WTC11 (cell line): ENCODE data around the gene CPNE1. TPM values are rescaled to one million over a fixed set of nuclear protein-coding genes. Genes with fewer than 3 reads are reported as not detected.
A peak's percentile ranks its signal among the peaks of the same experiment; 100 is the strongest.

ENCODE experiments used
- ATAC-seq: fragments of 200-7000 bp; cut with Tn5 transposase; 2 replicates; pipeline ENCODE4 v1.10.0; 2021; ENCODE audit warnings: mild to moderate bottlenecking, moderate library complexity
- CTCF ChIA-PET: fragments of 300-600 bp; sonication (Branson Sonifier 250); formaldehyde crosslinking; loops from one replicate; lab custom pipeline; 2021; ENCODE audit warnings: antibody characterized with exemption; lab: Charles Lee
- POLR2A ChIA-PET: fragments of 350-600 bp; sonication (Branson Sonifier 250); formaldehyde crosslinking; loops from one replicate; lab custom pipeline; 2021; ENCODE audit warnings: antibody characterized with exemption; lab: Charles Lee
- DNase-seq: peaks from one replicate; pipeline ENCODE4 v3.0.0; 2021; ENCODE audit warnings: low spot score
- H3K27ac Mint-ChIP-seq: 2 replicates; pipeline ENCODE4 v1.8.0; 2021; ENCODE audit warnings: mixed read lengths
- H3K27me3 Mint-ChIP-seq: 2 replicates; pipeline ENCODE4 v1.8.0; 2021; ENCODE audit warnings: low read depth, mild to moderate bottlenecking, moderate library complexity, mixed read lengths
- H3K36me3 Mint-ChIP-seq: 2 replicates; pipeline ENCODE4 v1.8.0; 2021; ENCODE audit warnings: mixed read lengths
- H3K4me1 Mint-ChIP-seq: 2 replicates; pipeline ENCODE4 v1.8.0; 2022; ENCODE audit warnings: mixed read lengths
- H3K4me3 Mint-ChIP-seq: 2 replicates; pipeline ENCODE4 v1.8.0; 2021; ENCODE audit warnings: mild to moderate bottlenecking, moderate library complexity, mixed read lengths
- H3K9me3 Mint-ChIP-seq: 2 replicates; pipeline ENCODE4 v1.8.0; 2021; ENCODE audit warnings: mixed read lengths
- CREM ChIP-seq: sonication (generic); formaldehyde crosslinking; IDR thresholded peaks from 2 replicates; pipeline ENCODE4 v1.8.1; 2022; ENCODE audit warnings: mild to moderate bottlenecking, missing genetic modification reagents, moderate library complexity
- EMX1 ChIP-seq: fragments of 250-450 bp; sonication (Bioruptor Pico); IDR thresholded peaks from 2 replicates; pipeline ENCODE4 v1.8.0; 2021; ENCODE audit warnings: mild to moderate bottlenecking
- ETV6 ChIP-seq: sonication (generic); formaldehyde crosslinking; IDR thresholded peaks from 2 replicates; pipeline ENCODE4 v1.8.1; 2022; ENCODE audit warnings: mild to moderate bottlenecking, missing genetic modification reagents
- NFATC4 ChIP-seq: fragments of 250-450 bp; sonication (Bioruptor Pico); IDR thresholded peaks from 2 replicates; pipeline ENCODE4 v1.9.0; 2021; ENCODE audit warnings: mild to moderate bottlenecking
- NFE2L1 ChIP-seq: sonication (generic); formaldehyde crosslinking; IDR thresholded peaks from 2 replicates; pipeline ENCODE4 v1.8.1; 2023; ENCODE audit warnings: missing genetic modification reagents
- OVOL2 ChIP-seq: fragments of 250-450 bp; sonication (Bioruptor Pico); IDR thresholded peaks from 2 replicates; pipeline ENCODE4 v1.9.0; 2021; ENCODE audit warnings: mild to moderate bottlenecking, borderline replicate concordance
- PRRX2 ChIP-seq: fragments of 250-450 bp; sonication (Bioruptor Pico); IDR thresholded peaks from 2 replicates; pipeline ENCODE4 v1.8.0; 2021; ENCODE audit warnings: mild to moderate bottlenecking
- RORB ChIP-seq: fragments of 250-450 bp; sonication (Bioruptor Pico); IDR thresholded peaks from 2 replicates; pipeline ENCODE4 v1.9.0; 2021; ENCODE audit warnings: mild to moderate bottlenecking
- SP1 ChIP-seq: sonication (generic); formaldehyde crosslinking; conservative IDR thresholded peaks from 2 replicates; pipeline ENCODE4 v1.8.1; 2022; ENCODE audit warnings: missing genetic modification reagents
- TP53 ChIP-seq: sonication (generic); formaldehyde crosslinking; IDR thresholded peaks from 2 replicates; pipeline ENCODE4 v1.8.1; 2023; ENCODE audit warnings: mild to moderate bottlenecking, missing genetic modification reagents
- ZNF671 ChIP-seq: fragments of 250-450 bp; sonication (Bioruptor Pico); IDR thresholded peaks from 2 replicates; pipeline ENCODE4 v1.8.0; 2021; ENCODE audit warnings: mild to moderate bottlenecking
- total RNA-seq: library from RNA; stranded (reverse); gene quantifications from 3 replicates; pipeline ENCODE4 v1.2.3, GENCODE V29; 2021
- TF ChIP-seq, protein P1 (sequence below): sonication (generic); formaldehyde crosslinking; IDR thresholded peaks from 2 replicates; pipeline ENCODE4 v1.8.1; 2022; ENCODE audit warnings: low read depth, missing genetic modification reagents, borderline replicate concordance
- TF ChIP-seq, protein P2 (sequence below): sonication (generic); formaldehyde crosslinking; conservative IDR thresholded peaks from 2 replicates; pipeline ENCODE4 v1.8.1; 2023; ENCODE audit warnings: mild to moderate bottlenecking, low read depth, missing genetic modification reagents, moderate library complexity
- TF ChIP-seq, protein P3 (sequence below): fragments of 250-450 bp; sonication (Bioruptor Pico); IDR thresholded peaks from 2 replicates; pipeline ENCODE4 v1.9.0; 2021; ENCODE audit warnings: mild to moderate bottlenecking
- TF ChIP-seq, protein P4 (sequence below): fragments of 200-600 bp; IDR thresholded peaks from 2 replicates; pipeline ENCODE4 v1.8.0; 2022; ENCODE audit warnings: antibody characterized with exemption
- TF ChIP-seq, protein P5 (sequence below): sonication (generic); formaldehyde crosslinking; IDR thresholded peaks from 2 replicates; pipeline ENCODE4 v1.8.0; 2022; ENCODE audit warnings: mild to moderate bottlenecking, missing genetic modification reagents
- TF ChIP-seq, protein P6 (sequence below): sonication (generic); formaldehyde crosslinking; conservative IDR thresholded peaks from 2 replicates; pipeline ENCODE4 v1.8.1; 2022; ENCODE audit warnings: mild to moderate bottlenecking, missing genetic modification reagents
- TF ChIP-seq, protein P7 (sequence below): fragments of 250-450 bp; sonication (Bioruptor Pico); IDR thresholded peaks from 2 replicates; pipeline ENCODE4 v1.9.0; 2021; ENCODE audit warnings: mild to moderate bottlenecking
- TF ChIP-seq, protein P8 (sequence below): sonication (generic); formaldehyde crosslinking; IDR thresholded peaks from 2 replicates; pipeline ENCODE4 v1.8.1; 2022; ENCODE audit warnings: mild to moderate bottlenecking, moderate library complexity, missing genetic modification reagents

CPNE1 gene
- total RNA-seq, 1 experiment from 2014 or later, result 312 TPM

DNA sequence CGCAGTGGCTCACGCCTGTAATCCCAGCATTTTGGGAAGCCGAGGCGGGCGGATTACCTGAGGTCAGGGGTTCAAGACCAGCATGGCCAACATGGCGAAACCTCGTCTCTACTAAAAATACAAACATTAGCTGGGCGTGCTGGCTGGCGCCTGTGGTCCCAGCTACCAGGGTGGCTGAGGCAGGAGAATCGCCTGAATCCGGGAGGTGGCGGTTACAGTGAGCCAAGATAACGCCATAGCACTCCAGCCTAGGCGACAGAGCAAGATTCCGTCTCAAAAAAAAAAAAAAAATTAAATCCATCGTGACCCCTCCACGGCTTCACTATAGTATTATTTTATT lies 1.2 kb upstream of the CPNE1 start:
- Mint-ChIP-seq H3K4me3 (no peak overlapping the region), H3K4me1 (peaks cover 28% of the 10 kb centered on the region), H3K27me3 (no peaks in the 10 kb centered on the region), H3K9me3 (no peaks in the 10 kb centered on the region), H3K27ac (no peak overlapping the region), H3K36me3 (peaks cover 15% of the 10 kb centered on the region)
- no peak for DNase-seq
- TF ChIP-seq, protein P1, sequence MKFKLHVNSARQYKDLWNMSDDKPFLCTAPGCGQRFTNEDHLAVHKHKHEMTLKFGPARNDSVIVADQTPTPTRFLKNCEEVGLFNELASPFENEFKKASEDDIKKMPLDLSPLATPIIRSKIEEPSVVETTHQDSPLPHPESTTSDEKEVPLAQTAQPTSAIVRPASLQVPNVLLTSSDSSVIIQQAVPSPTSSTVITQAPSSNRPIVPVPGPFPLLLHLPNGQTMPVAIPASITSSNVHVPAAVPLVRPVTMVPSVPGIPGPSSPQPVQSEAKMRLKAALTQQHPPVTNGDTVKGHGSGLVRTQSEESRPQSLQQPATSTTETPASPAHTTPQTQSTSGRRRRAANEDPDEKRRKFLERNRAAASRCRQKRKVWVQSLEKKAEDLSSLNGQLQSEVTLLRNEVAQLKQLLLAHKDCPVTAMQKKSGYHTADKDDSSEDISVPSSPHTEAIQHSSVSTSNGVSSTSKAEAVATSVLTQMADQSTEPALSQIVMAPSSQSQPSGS (CRISPR knock-in tag), result no peak
- TF ChIP-seq CREM (CRISPR knock-in tag), result no peak
- TF ChIP-seq SP1 (CRISPR knock-in tag), result no peak
- no peak for TF ChIP-seq RORB
- TF ChIP-seq, protein P2, sequence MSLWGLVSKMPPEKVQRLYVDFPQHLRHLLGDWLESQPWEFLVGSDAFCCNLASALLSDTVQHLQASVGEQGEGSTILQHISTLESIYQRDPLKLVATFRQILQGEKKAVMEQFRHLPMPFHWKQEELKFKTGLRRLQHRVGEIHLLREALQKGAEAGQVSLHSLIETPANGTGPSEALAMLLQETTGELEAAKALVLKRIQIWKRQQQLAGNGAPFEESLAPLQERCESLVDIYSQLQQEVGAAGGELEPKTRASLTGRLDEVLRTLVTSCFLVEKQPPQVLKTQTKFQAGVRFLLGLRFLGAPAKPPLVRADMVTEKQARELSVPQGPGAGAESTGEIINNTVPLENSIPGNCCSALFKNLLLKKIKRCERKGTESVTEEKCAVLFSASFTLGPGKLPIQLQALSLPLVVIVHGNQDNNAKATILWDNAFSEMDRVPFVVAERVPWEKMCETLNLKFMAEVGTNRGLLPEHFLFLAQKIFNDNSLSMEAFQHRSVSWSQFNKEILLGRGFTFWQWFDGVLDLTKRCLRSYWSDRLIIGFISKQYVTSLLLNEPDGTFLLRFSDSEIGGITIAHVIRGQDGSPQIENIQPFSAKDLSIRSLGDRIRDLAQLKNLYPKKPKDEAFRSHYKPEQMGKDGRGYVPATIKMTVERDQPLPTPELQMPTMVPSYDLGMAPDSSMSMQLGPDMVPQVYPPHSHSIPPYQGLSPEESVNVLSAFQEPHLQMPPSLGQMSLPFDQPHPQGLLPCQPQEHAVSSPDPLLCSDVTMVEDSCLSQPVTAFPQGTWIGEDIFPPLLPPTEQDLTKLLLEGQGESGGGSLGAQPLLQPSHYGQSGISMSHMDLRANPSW (CRISPR knock-in tag), result no peak
- TF ChIP-seq, protein P3, sequence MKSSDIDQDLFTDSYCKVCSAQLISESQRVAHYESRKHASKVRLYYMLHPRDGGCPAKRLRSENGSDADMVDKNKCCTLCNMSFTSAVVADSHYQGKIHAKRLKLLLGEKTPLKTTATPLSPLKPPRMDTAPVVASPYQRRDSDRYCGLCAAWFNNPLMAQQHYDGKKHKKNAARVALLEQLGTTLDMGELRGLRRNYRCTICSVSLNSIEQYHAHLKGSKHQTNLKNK (CRISPR knock-in tag), result no peak
- TF ChIP-seq, protein P4, sequence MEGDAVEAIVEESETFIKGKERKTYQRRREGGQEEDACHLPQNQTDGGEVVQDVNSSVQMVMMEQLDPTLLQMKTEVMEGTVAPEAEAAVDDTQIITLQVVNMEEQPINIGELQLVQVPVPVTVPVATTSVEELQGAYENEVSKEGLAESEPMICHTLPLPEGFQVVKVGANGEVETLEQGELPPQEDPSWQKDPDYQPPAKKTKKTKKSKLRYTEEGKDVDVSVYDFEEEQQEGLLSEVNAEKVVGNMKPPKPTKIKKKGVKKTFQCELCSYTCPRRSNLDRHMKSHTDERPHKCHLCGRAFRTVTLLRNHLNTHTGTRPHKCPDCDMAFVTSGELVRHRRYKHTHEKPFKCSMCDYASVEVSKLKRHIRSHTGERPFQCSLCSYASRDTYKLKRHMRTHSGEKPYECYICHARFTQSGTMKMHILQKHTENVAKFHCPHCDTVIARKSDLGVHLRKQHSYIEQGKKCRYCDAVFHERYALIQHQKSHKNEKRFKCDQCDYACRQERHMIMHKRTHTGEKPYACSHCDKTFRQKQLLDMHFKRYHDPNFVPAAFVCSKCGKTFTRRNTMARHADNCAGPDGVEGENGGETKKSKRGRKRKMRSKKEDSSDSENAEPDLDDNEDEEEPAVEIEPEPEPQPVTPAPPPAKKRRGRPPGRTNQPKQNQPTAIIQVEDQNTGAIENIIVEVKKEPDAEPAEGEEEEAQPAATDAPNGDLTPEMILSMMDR, result no peak
- no peak for TF ChIP-seq ZNF671
- POLR2A ChIA-PET, result interaction anchor here (1.0 kb wide), 1 partner anchor 47 kb away, joined by 4 read pairs; no protein-coding TSS in a partner anchor
- CTCF ChIA-PET, result interaction anchor here (1.1 to 1.7 kb wide), 2 partner anchors 47 to 76 kb away, joined by 3 to 9 read pairs; partner anchors contain the start of gene RBM39
- ATAC-seq, result no peak

DNA sequence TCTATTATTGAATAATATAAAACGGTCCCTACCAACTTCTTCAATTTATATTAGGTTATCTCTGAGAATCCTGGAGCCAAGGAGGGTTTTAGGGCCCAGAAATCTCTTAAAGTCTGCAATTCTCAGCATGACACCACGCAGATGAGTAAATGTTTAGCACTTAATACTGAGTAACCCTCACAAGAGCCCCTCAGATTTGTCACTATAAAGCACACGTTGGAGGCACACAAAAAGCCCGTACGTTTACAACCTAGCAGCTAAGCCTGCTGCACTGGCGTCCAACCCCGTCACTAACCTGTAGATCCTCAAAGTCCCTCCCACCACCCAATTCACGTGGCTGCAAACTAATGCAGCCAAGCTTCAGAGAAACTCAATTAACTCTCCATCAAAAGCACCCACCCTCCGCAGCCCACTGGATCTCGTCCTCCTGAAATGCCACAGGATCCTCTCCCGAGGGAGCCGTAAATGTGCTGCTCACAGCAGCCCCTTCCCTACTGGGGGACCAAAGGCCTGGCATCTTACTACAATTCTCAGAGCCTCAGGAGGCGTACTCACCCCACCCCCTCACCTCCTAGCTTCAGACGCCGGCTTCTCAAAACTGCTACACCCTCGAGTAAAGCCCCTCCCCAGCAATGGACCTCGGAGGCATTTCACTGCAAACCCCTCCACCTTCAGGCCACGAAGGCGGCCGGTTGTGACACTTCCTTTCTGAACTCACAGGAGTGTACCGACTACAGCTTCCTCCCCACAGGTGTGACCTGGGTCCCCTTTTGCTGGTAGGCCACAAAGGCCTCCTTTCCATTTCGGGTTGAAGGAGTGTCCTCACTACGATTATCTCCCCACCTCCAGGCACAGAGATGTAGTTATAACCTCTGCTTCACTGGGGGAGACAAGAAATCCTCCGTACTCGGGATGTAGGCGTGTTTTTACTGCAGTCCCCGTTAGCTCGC lies 909 bp downstream of the CPNE1 start:
- ATAC-seq (peak; percentile 40), DNase-seq (peak; percentile 45)
- H3K27ac Mint-ChIP-seq, result peak overlapping the region; percentile 100
- peaks cover 5% of the 10 kb centered on the region for H3K36me3 Mint-ChIP-seq
- POLR2A ChIA-PET, result interaction anchor here (0.5 to 1.4 kb wide), 7 partner anchors 30 to 122 kb away, joined by 3 to 16 read pairs (median 4); partner anchors contain the start of genes ERGIC3, RBM39 and SPAG4
- H3K27me3 Mint-ChIP-seq, result no peaks in the 10 kb centered on the region
- H3K4me3 Mint-ChIP-seq, result peak overlapping the region; percentile 96
- peaks cover 47% of the 10 kb centered on the region for H3K4me1 Mint-ChIP-seq
- CTCF ChIA-PET, result interaction anchor here (0.5 to 1.4 kb wide), 6 partner anchors 43 to 370 kb away, joined by 3 to 12 read pairs (median 4); partner anchors contain the start of gene SCAND1
- TF ChIP-seq, protein P5, sequence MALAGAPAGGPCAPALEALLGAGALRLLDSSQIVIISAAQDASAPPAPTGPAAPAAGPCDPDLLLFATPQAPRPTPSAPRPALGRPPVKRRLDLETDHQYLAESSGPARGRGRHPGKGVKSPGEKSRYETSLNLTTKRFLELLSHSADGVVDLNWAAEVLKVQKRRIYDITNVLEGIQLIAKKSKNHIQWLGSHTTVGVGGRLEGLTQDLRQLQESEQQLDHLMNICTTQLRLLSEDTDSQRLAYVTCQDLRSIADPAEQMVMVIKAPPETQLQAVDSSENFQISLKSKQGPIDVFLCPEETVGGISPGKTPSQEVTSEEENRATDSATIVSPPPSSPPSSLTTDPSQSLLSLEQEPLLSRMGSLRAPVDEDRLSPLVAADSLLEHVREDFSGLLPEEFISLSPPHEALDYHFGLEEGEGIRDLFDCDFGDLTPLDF (CRISPR knock-in tag), result peak; percentile 59; the same call in 1 of the 2 replicates
- 0 out of 2 replicates have a peak, but pooled peaks have one; percentile 14 for TF ChIP-seq ETV6 (CRISPR knock-in tag)
- TF ChIP-seq PRRX2 (CRISPR knock-in tag), result 0 out of 2 replicates have a peak, but pooled peaks have one; percentile 70
- TF ChIP-seq, protein P6, sequence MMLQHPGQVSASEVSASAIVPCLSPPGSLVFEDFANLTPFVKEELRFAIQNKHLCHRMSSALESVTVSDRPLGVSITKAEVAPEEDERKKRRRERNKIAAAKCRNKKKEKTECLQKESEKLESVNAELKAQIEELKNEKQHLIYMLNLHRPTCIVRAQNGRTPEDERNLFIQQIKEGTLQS (CRISPR knock-in tag), result no peak
- TF ChIP-seq OVOL2, result no peak
- TF ChIP-seq, protein P7, sequence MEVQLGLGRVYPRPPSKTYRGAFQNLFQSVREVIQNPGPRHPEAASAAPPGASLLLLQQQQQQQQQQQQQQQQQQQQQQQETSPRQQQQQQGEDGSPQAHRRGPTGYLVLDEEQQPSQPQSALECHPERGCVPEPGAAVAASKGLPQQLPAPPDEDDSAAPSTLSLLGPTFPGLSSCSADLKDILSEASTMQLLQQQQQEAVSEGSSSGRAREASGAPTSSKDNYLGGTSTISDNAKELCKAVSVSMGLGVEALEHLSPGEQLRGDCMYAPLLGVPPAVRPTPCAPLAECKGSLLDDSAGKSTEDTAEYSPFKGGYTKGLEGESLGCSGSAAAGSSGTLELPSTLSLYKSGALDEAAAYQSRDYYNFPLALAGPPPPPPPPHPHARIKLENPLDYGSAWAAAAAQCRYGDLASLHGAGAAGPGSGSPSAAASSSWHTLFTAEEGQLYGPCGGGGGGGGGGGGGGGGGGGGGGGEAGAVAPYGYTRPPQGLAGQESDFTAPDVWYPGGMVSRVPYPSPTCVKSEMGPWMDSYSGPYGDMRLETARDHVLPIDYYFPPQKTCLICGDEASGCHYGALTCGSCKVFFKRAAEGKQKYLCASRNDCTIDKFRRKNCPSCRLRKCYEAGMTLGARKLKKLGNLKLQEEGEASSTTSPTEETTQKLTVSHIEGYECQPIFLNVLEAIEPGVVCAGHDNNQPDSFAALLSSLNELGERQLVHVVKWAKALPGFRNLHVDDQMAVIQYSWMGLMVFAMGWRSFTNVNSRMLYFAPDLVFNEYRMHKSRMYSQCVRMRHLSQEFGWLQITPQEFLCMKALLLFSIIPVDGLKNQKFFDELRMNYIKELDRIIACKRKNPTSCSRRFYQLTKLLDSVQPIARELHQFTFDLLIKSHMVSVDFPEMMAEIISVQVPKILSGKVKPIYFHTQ (CRISPR knock-in tag), result peak; percentile 23
- TF ChIP-seq, protein P8, sequence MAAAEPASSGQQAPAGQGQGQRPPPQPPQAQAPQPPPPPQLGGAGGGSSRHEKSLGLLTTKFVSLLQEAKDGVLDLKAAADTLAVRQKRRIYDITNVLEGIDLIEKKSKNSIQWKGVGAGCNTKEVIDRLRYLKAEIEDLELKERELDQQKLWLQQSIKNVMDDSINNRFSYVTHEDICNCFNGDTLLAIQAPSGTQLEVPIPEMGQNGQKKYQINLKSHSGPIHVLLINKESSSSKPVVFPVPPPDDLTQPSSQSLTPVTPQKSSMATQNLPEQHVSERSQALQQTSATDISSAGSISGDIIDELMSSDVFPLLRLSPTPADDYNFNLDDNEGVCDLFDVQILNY (CRISPR knock-in tag), result no peak
- peak; percentile 73; the same call in 1 of the 2 replicates for TF ChIP-seq EMX1
- TF ChIP-seq NFE2L1 (CRISPR knock-in tag), result peak; percentile 25; the same call in 1 of the 2 replicates
- no peak for TF ChIP-seq TP53 (CRISPR knock-in tag)
- TF ChIP-seq NFATC4 (CRISPR knock-in tag), result peak; percentile 75; the same call in 1 of the 2 replicates
- H3K9me3 Mint-ChIP-seq, result no peaks in the 10 kb centered on the region
